GM19468 (cell line): ENCODE data around the gene SLC9A1.

ENCODE experiments used
- ATAC-seq: cut with Tn5 transposase; IDR thresholded peaks from one replicate; pipeline ENCODE4 v1.9.1; 2021; ENCODE audit warnings: mild to moderate bottlenecking, moderate library complexity, moderate number of reproducible peaks; ENCODE audit not compliant: unreplicated experiment; ENCODE audit errors: extremely low read depth

SLC9A1 gene

GRCh38 chr1:27108588-27108987, 46.3 kb downstream of the SLC9A1 start:
- ATAC-seq: no peak

GRCh38 chr1:27106561-27107323, 48.2 kb downstream of the SLC9A1 start:
- no peak for ATAC-seq

- no peak for ATAC-seq
Observed at GRCh38 chr1:27105018-27105417, 49.9 kb downstream of the SLC9A1 start.

GRCh38 chr1:27103498-27103897, 51.4 kb downstream of the SLC9A1 start:
- ATAC-seq: no peak

GRCh38 chr1:27102707-27103468, 52.0 kb downstream of the SLC9A1 start:
- no peak for ATAC-seq

- no peak for ATAC-seq
Observed at GRCh38 chr1:27102134-27102706, 52.7 kb downstream of the SLC9A1 start.

- ATAC-seq: no peak
Observed at GRCh38 chr1:27101696-27102095, 53.2 kb downstream of the SLC9A1 start.

- ATAC-seq: no peak
Observed at GRCh38 chr1:27101054-27101491, 53.9 kb downstream of the SLC9A1 start.

- no peak for ATAC-seq
Observed at GRCh38 chr1:27100335-27101053, 54.4 kb downstream of the SLC9A1 start.

GRCh38 chr1:27099587-27100334, 55.2 kb downstream of the SLC9A1 start:
- ATAC-seq: no peak

GRCh38 chr1:27099135-27099586, 55.8 kb downstream of the SLC9A1 start:
- ATAC-seq: no peak

- no peak for ATAC-seq
Observed at GRCh38 chr1:27098431-27099134, 56.3 kb downstream of the SLC9A1 start.

- no peak for ATAC-seq
Observed at GRCh38 chr1:27097484-27097917, 57.4 kb downstream of the SLC9A1 start.

- no peak for ATAC-seq
Observed at GRCh38 chr1:27095576-27095975, 59.3 kb downstream of the SLC9A1 start.

- ATAC-seq: no peak
Observed at GRCh38 chr1:27092888-27093287, 62.0 kb downstream of the SLC9A1 start.

- ATAC-seq: no peak
Observed at GRCh38 chr1:27090911-27091310, 64.0 kb downstream of the SLC9A1 start.

GRCh38 chr1:27087371-27088220, 67.3 kb downstream of the SLC9A1 start:
- no peak for ATAC-seq

- no peak for ATAC-seq
Observed at GRCh38 chr1:27086628-27087027, 68.3 kb downstream of the SLC9A1 start.
